ENCODE results near the gene PDZRN4.

Gene PDZRN4

DNA sequence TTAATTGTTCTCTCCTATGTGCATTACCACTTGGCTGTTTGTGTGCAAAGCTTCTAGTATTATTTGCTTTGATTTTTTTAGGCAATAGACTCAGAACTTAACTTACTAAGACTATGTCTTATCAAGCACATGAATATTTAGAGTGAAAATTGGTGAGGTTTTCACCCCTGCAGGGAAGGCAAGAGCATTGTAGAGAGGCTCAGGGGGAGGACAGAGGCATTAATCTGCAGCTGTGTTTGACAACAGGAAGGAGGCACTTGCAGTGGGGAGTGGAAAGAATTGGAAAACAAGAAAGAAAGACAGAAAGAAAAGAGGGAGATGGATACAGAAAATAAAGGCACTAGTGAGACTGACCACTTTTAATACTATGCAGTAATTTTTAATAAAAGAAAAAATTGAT is 431.6 kb downstream of the PDZRN4 start:
- H3K9me3 ChIP-seq (ENCODE audit: insufficient read depth, low read depth, low read length): no peaks in the 10 kb centered on the region
- no peak overlapping the region for H3K4me3 ChIP-seq (ENCODE audit: low read length, poor library complexity, severe bottlenecking)
- no peak overlapping the region for H3K9ac ChIP-seq (ENCODE audit: low read depth, low read length, poor library complexity, severe bottlenecking)
- no peaks in the 10 kb centered on the region for H3K36me3 ChIP-seq (ENCODE audit: insufficient read depth, low read length)
- no peaks in the 10 kb centered on the region for H3F3A ChIP-seq (ENCODE audit: low read depth)
- no peaks in the 10 kb centered on the region for H3K4me1 ChIP-seq (ENCODE audit: insufficient read depth, low read length, poor library complexity, severe bottlenecking)
- no peak overlapping the region for H3K4me2 ChIP-seq (ENCODE audit: low read depth, low read length, poor library complexity, severe bottlenecking)
- H3K9me2 ChIP-seq (replicated peaks; ENCODE audit: low read depth, low read length): no peaks in the 10 kb centered on the region
- no peaks in the 10 kb centered on the region for H4K20me1 ChIP-seq (ENCODE audit: insufficient read depth, low read length, poor library complexity, severe bottlenecking)
- TF ChIP-seq EZH2phosphoT487 (IDR thresholded peaks at IDR 0.05; ENCODE audit: borderline replicate concordance): no peak
- TF ChIP-seq, protein P1, sequence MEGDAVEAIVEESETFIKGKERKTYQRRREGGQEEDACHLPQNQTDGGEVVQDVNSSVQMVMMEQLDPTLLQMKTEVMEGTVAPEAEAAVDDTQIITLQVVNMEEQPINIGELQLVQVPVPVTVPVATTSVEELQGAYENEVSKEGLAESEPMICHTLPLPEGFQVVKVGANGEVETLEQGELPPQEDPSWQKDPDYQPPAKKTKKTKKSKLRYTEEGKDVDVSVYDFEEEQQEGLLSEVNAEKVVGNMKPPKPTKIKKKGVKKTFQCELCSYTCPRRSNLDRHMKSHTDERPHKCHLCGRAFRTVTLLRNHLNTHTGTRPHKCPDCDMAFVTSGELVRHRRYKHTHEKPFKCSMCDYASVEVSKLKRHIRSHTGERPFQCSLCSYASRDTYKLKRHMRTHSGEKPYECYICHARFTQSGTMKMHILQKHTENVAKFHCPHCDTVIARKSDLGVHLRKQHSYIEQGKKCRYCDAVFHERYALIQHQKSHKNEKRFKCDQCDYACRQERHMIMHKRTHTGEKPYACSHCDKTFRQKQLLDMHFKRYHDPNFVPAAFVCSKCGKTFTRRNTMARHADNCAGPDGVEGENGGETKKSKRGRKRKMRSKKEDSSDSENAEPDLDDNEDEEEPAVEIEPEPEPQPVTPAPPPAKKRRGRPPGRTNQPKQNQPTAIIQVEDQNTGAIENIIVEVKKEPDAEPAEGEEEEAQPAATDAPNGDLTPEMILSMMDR (conservative IDR thresholded peaks at IDR 0.05; ENCODE audit: low read length): no peak
- H3K79me2 ChIP-seq (ENCODE audit: insufficient read depth, low read length): no peaks in the 10 kb centered on the region
- H3K27me3 ChIP-seq (ENCODE audit: insufficient read depth, low read length, poor library complexity, severe bottlenecking): no peaks in the 10 kb centered on the region
- no peak overlapping the region for H2AFZ ChIP-seq (ENCODE audit: low read length)

DNA sequence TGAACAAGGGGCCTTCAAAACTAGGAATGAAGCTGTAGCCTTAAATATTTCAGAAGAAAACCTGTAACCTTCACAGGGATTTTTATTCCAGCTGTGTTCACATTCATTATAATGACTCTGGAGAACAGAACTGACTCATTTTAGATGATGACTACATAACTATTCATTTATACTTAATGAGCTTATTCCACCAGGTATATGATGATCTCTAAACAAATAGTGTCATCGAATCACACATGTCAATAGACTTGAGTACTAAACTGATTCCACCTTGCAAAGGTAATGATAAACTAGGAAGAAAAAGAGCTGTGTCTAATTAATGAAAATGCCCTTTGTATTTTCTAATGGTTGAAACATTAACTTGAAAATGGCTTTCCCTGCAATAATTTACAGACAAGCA is 433.2 kb downstream of the PDZRN4 start:
- H3K4me1 ChIP-seq (ENCODE audit: insufficient read depth, low read length, poor library complexity, severe bottlenecking): no peaks in the 10 kb centered on the region

More for the DNA sequence above, 433.2 kb downstream of the PDZRN4 start:
- Histone ChIP-seq H3K36me3 (ENCODE audit: insufficient read depth, low read length) (no peaks in the 10 kb centered on the region), H3K79me2 (ENCODE audit: insufficient read depth, low read length) (no peaks in the 10 kb centered on the region), H3K27me3 (ENCODE audit: insufficient read depth, low read length, poor library complexity, severe bottlenecking) (no peaks in the 10 kb centered on the region), H2AFZ (ENCODE audit: low read length) (no peak overlapping the region), H3K9ac (ENCODE audit: low read depth, low read length, poor library complexity, severe bottlenecking) (no peak overlapping the region), H3K9me3 (ENCODE audit: insufficient read depth, low read depth, low read length) (no peaks in the 10 kb centered on the region), H3K4me3 (ENCODE audit: low read length, poor library complexity, severe bottlenecking) (no peak overlapping the region), H4K20me1 (ENCODE audit: insufficient read depth, low read length, poor library complexity, severe bottlenecking) (no peaks in the 10 kb centered on the region), H3K9me2 (replicated peaks; ENCODE audit: low read depth, low read length) (no peaks in the 10 kb centered on the region), H3K4me2 (ENCODE audit: low read depth, low read length, poor library complexity, severe bottlenecking) (no peak overlapping the region), H3F3A (ENCODE audit: low read depth) (no peaks in the 10 kb centered on the region)
- TF ChIP-seq, protein P1 (conservative IDR thresholded peaks at IDR 0.05; ENCODE audit: low read length): no peak
- no peak for TF ChIP-seq EZH2phosphoT487 (IDR thresholded peaks at IDR 0.05; ENCODE audit: borderline replicate concordance)
